ENCODE measurements around the gene GAMT. TPM values are rescaled to one million over a fixed set of nuclear protein-coding genes. Genes with fewer than 3 reads are reported as not detected.

GAMT gene
- total RNA-seq, 2 experiments from 2014 or later, result 27.8 to 29.5 TPM

DNA sequence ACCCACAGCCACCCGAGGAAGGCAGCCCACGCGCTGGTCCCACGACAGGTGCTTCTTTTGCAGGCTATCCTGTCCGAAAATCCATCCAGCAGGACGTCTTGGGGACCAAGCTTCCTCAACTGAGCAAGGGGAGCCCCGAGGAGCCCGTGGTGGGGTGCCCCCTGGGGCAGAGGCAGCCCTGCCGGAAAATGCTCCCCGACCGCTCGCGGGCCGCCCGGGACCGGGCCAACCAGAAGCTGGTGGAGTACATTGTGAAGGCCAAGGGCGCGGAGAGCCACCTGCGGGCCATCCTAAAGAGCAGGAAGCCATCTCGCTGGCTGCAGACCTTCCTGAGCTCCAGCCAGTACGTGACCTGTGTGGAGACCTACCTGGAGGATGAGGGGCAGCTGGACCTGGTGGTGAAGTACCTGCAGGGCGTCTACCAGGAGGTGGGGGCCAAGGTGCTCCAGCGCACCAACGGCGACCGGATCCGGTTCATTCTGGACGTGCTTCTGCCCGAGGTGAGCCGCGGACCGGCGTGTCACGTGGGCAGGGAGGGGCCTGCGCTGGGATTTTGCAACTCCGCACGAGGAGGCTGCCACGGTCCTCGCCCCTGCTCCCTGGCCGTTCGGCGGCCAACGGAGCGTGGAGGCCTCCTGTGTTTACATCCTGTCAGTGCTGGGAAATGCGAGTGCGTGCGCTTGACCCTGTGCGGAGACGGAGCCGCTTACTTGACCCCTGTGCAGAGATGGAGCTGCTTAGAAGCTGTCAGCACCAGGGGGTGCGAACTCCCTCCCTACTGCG is 30.6 kb downstream of the GAMT start:
- H3K36me3 Mint-ChIP-seq (ENCODE audit: low read depth), result peaks cover 6% of the 10 kb centered on the region
- ATAC-seq (no peak), DNase-seq (no peak)
- no peak overlapping the region for H3K4me3 Mint-ChIP-seq
- ChIA-PET CTCF (interaction anchor here (0.9 to 2.8 kb wide), 3 partner anchors 44 to 126 kb away, joined by 3 to 21 read pairs (median 7); no protein-coding TSS in a partner anchor), POLR2A (interaction anchor here (0.8 kb wide), 1 partner anchor 97 kb away, joined by 4 read pairs; no protein-coding TSS in a partner anchor)
- H3K27ac Mint-ChIP-seq, result no peak overlapping the region
- no peak for TF ChIP-seq CTCF (IDR thresholded peaks at IDR 0.05)
- no peaks in the 10 kb centered on the region for H3K4me1 Mint-ChIP-seq (ENCODE audit: low read depth)
- H3K27me3 Mint-ChIP-seq, result no peaks in the 10 kb centered on the region
- no peaks in the 10 kb centered on the region for H3K9me3 Mint-ChIP-seq
- intact Hi-C loops (cut with micrococcal nuclease), result no loop called here

DNA sequence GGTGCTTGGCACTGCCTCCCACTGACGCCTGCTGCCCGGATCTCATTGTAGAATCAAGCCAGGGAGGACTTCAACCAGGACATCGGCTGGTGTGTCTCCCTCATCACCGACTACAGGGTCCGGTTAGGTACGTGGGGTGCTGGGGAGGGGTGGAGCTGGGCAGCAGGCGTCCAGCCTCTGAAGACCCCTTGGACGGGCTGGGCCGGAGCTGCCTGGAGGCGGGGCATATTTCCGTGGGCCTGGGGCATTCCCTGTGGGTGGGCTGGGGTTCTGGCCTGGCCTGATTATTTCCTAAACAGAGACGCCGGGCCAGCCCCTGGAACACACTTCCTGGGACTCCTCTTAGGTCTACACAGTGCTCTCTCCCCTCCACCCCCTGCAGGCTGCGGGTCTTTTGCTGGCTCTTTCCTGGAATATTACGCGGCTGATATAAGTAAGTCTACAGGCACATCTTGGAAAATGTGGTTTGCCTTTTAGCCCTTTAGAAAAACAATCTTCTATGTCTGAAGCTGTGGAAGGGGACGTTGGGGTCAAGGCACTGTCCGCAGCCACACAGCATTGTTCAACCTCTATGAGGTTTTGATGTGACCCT is 32.0 kb downstream of the GAMT start:
- intact Hi-C loops (cut with micrococcal nuclease), result loop anchor here (10.0 kb wide), 1 partner anchor 95 kb away; the partner anchor contains the start of gene FAM174C
- CTCF ChIA-PET, result interaction anchor here (1.9 kb wide), 1 partner anchor 125 kb away, joined by 7 read pairs; no protein-coding TSS in a partner anchor
- DNase-seq (no peak), ATAC-seq (no peak)
- TF ChIP-seq CTCF (IDR thresholded peaks at IDR 0.05), result no peak
- POLR2A ChIA-PET, result interaction anchor here (0.5 kb wide), 1 partner anchor 17 kb away, joined by 3 read pairs; no protein-coding TSS in a partner anchor
- Mint-ChIP-seq H3K27ac (no peak overlapping the region), H3K36me3 (ENCODE audit: low read depth) (peaks cover 8% of the 10 kb centered on the region), H3K4me3 (no peak overlapping the region), H3K4me1 (ENCODE audit: low read depth) (peaks cover 7% of the 10 kb centered on the region), H3K9me3 (no peaks in the 10 kb centered on the region), H3K27me3 (no peaks in the 10 kb centered on the region)

DNA sequence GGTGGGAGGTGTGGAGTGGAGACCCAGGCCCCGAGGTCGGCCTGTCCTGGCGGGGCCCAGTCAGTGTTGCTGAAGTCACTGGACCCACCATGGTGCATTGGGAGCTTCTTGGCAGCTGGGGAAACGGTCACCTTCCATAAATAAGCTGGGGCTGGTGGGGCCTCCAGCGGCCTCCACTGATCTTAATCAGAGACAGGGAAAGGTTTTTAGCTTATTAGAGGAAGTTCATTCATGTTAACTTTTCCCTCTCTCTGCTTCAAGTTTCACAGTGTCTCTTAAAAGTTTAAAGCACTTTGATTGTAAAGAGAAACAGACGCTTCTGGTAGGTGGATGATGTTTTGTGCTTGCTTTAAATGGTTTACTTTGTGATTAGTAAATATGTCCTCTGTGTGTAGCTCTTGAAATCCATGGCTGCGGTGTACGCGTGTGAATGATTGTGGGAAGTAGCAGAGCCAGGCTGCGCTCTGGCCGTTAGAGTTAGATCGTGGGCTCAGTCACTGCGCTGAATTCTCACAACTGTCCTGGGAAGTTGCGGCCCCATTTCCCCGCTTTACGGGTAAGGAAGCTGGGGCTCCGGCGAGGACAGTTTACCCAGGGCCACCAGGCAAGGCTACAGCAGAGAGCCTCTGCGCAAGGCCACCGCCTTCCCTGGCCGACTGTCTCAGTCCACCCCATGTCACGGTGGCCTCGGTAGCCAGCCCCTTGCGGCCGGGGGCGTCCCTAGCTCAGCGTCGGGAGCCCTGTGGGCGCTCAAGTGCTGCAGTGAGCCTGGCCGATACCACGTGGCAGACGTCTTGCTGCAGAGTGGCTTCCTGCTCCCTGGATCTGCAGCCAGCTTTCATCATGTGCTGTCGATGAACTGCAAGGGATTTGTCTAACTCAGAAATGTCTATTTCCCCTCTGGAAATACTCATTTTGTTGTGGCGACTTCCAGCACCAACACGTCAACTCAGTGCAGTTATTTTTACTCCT is 34.2 kb downstream of the GAMT start:
- Mint-ChIP-seq H3K4me1 (ENCODE audit: low read depth) (peaks cover 28% of the 10 kb centered on the region), H3K9me3 (no peaks in the 10 kb centered on the region), H3K27me3 (no peaks in the 10 kb centered on the region), H3K4me3 (no peak overlapping the region), H3K36me3 (ENCODE audit: low read depth) (peaks cover 17% of the 10 kb centered on the region), H3K27ac (no peak overlapping the region)
- ChIA-PET POLR2A (interaction anchor here (1.2 kb wide), 1 partner anchor 98 kb away, joined by 4 read pairs; the partner anchor contains the start of gene CIRBP), CTCF (no interaction called here)
- DNase-seq (no peak), ATAC-seq (no peak)
- intact Hi-C loops (cut with micrococcal nuclease), result loop anchor here (10.0 kb wide), 1 partner anchor 92 kb away; the partner anchor contains the start of gene FAM174C
- TF ChIP-seq CTCF (IDR thresholded peaks at IDR 0.05), result no peak

DNA sequence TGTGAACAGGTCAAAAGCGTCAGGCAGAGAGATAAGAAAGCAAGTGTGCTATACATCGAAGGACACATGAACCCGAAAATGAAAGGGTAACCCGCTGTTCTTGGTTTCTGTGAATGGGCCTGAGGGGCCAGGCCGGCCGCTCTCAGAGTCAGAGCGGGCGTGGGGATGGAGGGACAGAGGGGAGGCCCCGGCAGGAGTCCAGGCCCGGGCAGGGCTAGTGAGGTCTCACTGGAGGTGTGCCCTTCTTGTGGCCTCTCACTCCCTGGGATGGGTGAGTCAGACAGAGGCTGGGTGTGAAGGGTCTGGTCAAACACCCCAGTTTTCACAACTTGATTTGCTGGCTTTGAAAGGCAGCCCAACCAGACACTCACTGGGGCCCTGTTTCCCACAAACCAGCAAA is 35.0 kb downstream of the GAMT start:
- H3K36me3 Mint-ChIP-seq (ENCODE audit: low read depth), result peaks cover 20% of the 10 kb centered on the region
- no peak for DNase-seq
- no peak for TF ChIP-seq CTCF (IDR thresholded peaks at IDR 0.05)
- peaks cover 32% of the 10 kb centered on the region for H3K4me1 Mint-ChIP-seq (ENCODE audit: low read depth)
- no peak overlapping the region for H3K27ac Mint-ChIP-seq
- intact Hi-C loops (cut with micrococcal nuclease), result loop anchor here (10.0 kb wide), 1 partner anchor 91 kb away; the partner anchor contains the start of gene FAM174C
- H3K9me3 Mint-ChIP-seq, result no peaks in the 10 kb centered on the region
- ChIA-PET POLR2A (interaction anchor here (1.2 kb wide), 1 partner anchor 97 kb away, joined by 4 read pairs; the partner anchor contains the start of gene CIRBP), CTCF (no interaction called here)
- H3K27me3 Mint-ChIP-seq, result no peaks in the 10 kb centered on the region
- no peak overlapping the region for H3K4me3 Mint-ChIP-seq
- ATAC-seq, result no peak

All from activated CD8-positive, alpha-beta T cell treated with anti-CD3 and anti-CD28 coated beads for 36 hours (primary cell).